Measurements from ENCODE around the gene CHST5.
"Not testable (repeated sequence)": the region's sequence is repeated elsewhere in the genome, so short reads cannot be mapped to it uniquely, and the experiment has no call there.

CHST5 gene

DNA sequence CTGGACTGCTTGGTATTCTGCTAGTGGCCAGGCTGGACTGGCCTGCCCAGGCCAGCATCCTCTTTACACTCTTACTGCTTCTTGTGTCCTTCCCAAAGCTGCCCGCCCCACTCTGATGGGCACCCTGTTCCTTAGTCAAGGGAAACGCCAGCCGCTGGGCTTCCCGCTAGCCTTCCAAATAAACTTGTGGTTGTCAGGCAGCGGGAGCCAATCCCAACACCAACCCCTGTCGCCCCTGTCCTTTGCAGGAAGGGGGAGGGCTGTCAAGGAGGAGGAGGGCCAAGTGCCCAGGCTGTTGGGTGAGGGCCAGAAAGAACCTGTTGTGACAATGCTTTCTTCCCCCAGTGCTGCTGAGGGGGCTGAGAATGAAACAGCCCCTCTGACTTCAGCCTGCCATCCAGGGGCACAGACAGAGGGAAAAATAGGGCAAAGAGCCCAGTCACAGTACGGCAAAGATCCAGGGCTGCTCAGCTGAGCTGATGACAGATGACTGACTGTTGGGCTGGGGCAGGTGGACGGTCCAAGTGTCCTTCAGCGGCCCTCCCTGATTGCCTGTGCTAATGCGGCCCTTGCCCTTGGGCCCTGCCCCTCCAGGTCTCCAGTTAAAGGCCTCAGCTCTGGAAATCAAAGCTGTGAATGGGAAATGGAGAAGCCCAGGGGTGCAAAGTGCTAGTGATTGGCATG, 3.1 kb upstream of the CHST5 start:
- H3K4me3 Mint-ChIP-seq; H3K9me3 Mint-ChIP-seq; H3K27ac Mint-ChIP-seq; H3K4me1 Mint-ChIP-seq; ATAC-seq (ENCODE audit: low read depth); H3K36me3 Mint-ChIP-seq; H3K27me3 Mint-ChIP-seq; DNase-seq (ENCODE audit: low spot score in 2 of 2): not testable (repeated sequence)

- no peaks in the 10 kb centered on the region for H3K9me3 Mint-ChIP-seq
- no peaks in the 10 kb centered on the region for H3K36me3 Mint-ChIP-seq
- no peaks in the 10 kb centered on the region for H3K27me3 Mint-ChIP-seq
- H3K4me3 Mint-ChIP-seq = no peak overlapping the region
- no peak for ATAC-seq (ENCODE audit: low read depth)
- DNase-seq (ENCODE audit: low spot score in 2 of 2) = no peak
- H3K4me1 Mint-ChIP-seq = no peaks in the 10 kb centered on the region
- H3K27ac Mint-ChIP-seq = no peak overlapping the region
These were observed 1.9 kb upstream of the CHST5 start for GRCh38 chr16:75537776-75538175.

DNA sequence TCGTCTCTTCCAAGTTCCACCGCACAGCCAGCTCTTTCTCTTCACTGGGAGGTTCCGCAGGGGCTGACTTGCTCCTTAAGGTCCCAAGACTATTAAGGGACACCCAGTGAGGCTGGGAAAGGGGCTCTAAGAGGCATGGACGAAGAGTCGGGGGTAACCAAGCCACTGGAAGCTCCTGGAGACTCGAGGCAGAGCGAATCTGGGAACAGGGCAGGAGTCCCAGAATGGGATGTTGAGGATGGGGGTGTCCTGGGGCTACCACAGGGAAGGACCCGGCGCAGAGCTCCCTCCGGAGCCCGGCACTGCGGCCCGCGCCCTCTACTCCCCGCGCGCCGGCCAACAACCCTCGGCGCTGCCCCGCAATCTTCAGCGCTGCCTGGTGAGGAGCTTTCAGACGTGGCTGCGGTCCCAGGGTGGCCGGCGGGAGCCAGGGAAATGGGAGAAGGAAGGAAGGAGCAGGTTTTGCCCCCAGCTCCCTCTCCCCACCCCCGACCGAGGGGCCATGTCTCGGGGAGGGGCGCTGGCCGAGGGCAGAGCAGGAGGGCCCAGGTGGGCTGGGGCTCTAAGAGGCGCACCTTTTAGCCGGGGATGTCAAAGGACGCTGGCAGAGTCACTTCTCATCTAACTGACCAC, 581 bp downstream of the CHST5 start:
- Mint-ChIP-seq H3K36me3 (no peaks in the 10 kb centered on the region), H3K27ac (no peak overlapping the region), H3K9me3 (no peaks in the 10 kb centered on the region), H3K27me3 (peaks cover 3% of the 10 kb centered on the region), H3K4me3 (no peak overlapping the region), H3K4me1 (no peaks in the 10 kb centered on the region)
- ATAC-seq (ENCODE audit: low read depth) = no peak
- DNase-seq (ENCODE audit: low spot score in 2 of 2) = no peak

GRCh38 chr16:75534560-75535205, 1.2 kb downstream of the CHST5 start:
- peaks cover 3% of the 10 kb centered on the region for H3K27me3 Mint-ChIP-seq
- H3K4me1 Mint-ChIP-seq = no peaks in the 10 kb centered on the region
- H3K4me3 Mint-ChIP-seq = no peak overlapping the region
- H3K36me3 Mint-ChIP-seq = no peaks in the 10 kb centered on the region
- no peak for DNase-seq (ENCODE audit: low spot score in 2 of 2)
- H3K9me3 Mint-ChIP-seq = no peaks in the 10 kb centered on the region
- no peak for ATAC-seq (ENCODE audit: low read depth)
- no peak overlapping the region for H3K27ac Mint-ChIP-seq

- DNase-seq (ENCODE audit: low spot score in 2 of 2) (no peak), ATAC-seq (ENCODE audit: low read depth) (no peak)
- H3K4me1 Mint-ChIP-seq = no peaks in the 10 kb centered on the region
- no peaks in the 10 kb centered on the region for H3K36me3 Mint-ChIP-seq
- H3K4me3 Mint-ChIP-seq = no peak overlapping the region
- no peaks in the 10 kb centered on the region for H3K9me3 Mint-ChIP-seq
- peaks cover 3% of the 10 kb centered on the region for H3K27me3 Mint-ChIP-seq
- H3K27ac Mint-ChIP-seq = no peak overlapping the region
These were observed 3.1 kb downstream of the CHST5 start for GRCh38 chr16:75532791-75533190.

DNA sequence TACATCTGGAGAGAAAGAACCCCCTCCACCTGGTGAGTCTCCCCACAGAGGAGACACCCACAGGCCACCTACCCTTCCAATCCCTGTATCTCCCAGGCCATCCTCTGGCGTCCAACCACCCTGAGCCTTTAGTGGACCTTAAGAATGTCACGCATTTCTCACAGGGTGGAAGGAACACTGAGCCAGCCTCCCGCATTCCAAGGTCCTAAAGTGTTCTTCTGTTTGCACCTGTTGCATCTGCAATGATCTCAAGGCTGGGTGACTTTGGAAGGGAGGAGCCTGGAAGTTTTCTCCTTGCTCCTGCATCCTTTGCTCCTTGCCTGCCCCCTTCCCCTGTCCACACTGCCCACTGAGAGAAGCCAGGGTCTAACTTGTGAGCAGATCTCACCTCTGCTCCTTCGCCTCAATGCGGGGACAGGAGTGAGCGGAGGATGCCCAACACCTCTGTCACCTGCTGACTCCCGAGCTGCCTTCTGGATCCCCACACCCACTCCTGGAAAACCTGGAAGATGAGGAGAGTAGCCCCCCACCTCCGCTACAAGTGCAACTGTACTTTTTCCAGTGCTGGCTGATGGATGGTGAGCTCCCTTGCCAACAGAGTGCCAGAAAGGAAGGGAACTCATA, 3.7 kb downstream of the CHST5 start:
- peaks cover 3% of the 10 kb centered on the region for H3K27me3 Mint-ChIP-seq
- DNase-seq (ENCODE audit: low spot score in 2 of 2) (no peak), ATAC-seq (ENCODE audit: low read depth) (no peak)
- no peaks in the 10 kb centered on the region for H3K9me3 Mint-ChIP-seq
- H3K36me3 Mint-ChIP-seq = no peaks in the 10 kb centered on the region
- H3K27ac Mint-ChIP-seq = no peak overlapping the region
- no peak overlapping the region for H3K4me3 Mint-ChIP-seq
- H3K4me1 Mint-ChIP-seq = no peaks in the 10 kb centered on the region

GRCh38 chr16:75529959-75530358, 5.9 kb downstream of the CHST5 start:
- ATAC-seq (ENCODE audit: low read depth) (no peak), DNase-seq (ENCODE audit: low spot score in 2 of 2) (no peak)
- Mint-ChIP-seq H3K4me1 (no peaks in the 10 kb centered on the region), H3K4me3 (no peak overlapping the region), H3K9me3 (no peaks in the 10 kb centered on the region), H3K27ac (no peak overlapping the region), H3K36me3 (no peaks in the 10 kb centered on the region), H3K27me3 (peaks cover 3% of the 10 kb centered on the region)

- Mint-ChIP-seq H3K27me3 (peaks cover 3% of the 10 kb centered on the region), H3K4me1 (no peaks in the 10 kb centered on the region), H3K9me3 (no peaks in the 10 kb centered on the region), H3K36me3 (no peaks in the 10 kb centered on the region), H3K27ac (no peak overlapping the region), H3K4me3 (no peak overlapping the region)
- no peak for ATAC-seq (ENCODE audit: low read depth)
- no peak for DNase-seq (ENCODE audit: low spot score in 2 of 2)
These were observed 6.6 kb downstream of the CHST5 start for GRCh38 chr16:75529056-75529905.

GRCh38 chr16:75527825-75528299, 8.0 kb downstream of the CHST5 start:
- Mint-ChIP-seq H3K4me3 (no peak overlapping the region), H3K9me3 (no peaks in the 10 kb centered on the region), H3K36me3 (no peaks in the 10 kb centered on the region), H3K27ac (no peak overlapping the region), H3K4me1 (no peaks in the 10 kb centered on the region), H3K27me3 (peaks cover 3% of the 10 kb centered on the region)
- no peak for ATAC-seq (ENCODE audit: low read depth)
- no peak for DNase-seq (ENCODE audit: low spot score in 2 of 2)

- Mint-ChIP-seq H3K9me3 (no peaks in the 10 kb centered on the region), H3K4me1 (no peaks in the 10 kb centered on the region), H3K4me3 (no peak overlapping the region), H3K36me3 (no peaks in the 10 kb centered on the region), H3K27me3 (peaks cover under 1% of the 10 kb centered on the region), H3K27ac (no peak overlapping the region)
- no peak for DNase-seq (ENCODE audit: low spot score in 2 of 2)
- no peak for ATAC-seq (ENCODE audit: low read depth)
These were observed 9.7 kb downstream of the CHST5 start for GRCh38 chr16:75526032-75526790.

GRCh38 chr16:75519175-75519574, 16.7 kb downstream of the CHST5 start:
- H3K36me3 Mint-ChIP-seq = no peaks in the 10 kb centered on the region
- no peak overlapping the region for H3K4me3 Mint-ChIP-seq
- no peak for ATAC-seq (ENCODE audit: low read depth)
- no peaks in the 10 kb centered on the region for H3K27me3 Mint-ChIP-seq
- peaks cover 9% of the 10 kb centered on the region for H3K4me1 Mint-ChIP-seq
- no peaks in the 10 kb centered on the region for H3K9me3 Mint-ChIP-seq
- no peak overlapping the region for H3K27ac Mint-ChIP-seq
- DNase-seq (ENCODE audit: low spot score in 2 of 2) = no peak

- H3K27ac Mint-ChIP-seq = peak overlapping the region; percentile 32
- H3K27me3 Mint-ChIP-seq; H3K36me3 Mint-ChIP-seq; DNase-seq (ENCODE audit: low spot score in 2 of 2); H3K9me3 Mint-ChIP-seq; H3K4me1 Mint-ChIP-seq: not testable (repeated sequence)
- H3K4me3 Mint-ChIP-seq = peak overlapping the region; percentile 96
- peak; percentile 34 for ATAC-seq (ENCODE audit: low read depth)
These were observed 19.5 kb downstream of the CHST5 start for GRCh38 chr16:75516189-75516966.
